A673 (cell line): ENCODE results near the gene ELL2.

Experiments used
- EZH2 ChIP-seq: fragments of 200-600 bp; sonication (generic); IDR thresholded peaks from 2 replicates; pipeline ENCODE4 v1.6.1; 2017; ENCODE audit warnings: borderline replicate concordance, low read depth, mild to moderate bottlenecking, mixed read lengths, antibody characterized with exemption, low read length; ENCODE audit not compliant: poor library complexity, severe bottlenecking
- TF ChIP-seq, protein P1 (sequence below): fragments of 300-800, 200-600 bp; sonication (generic); conservative IDR thresholded peaks from 2 replicates; pipeline ENCODE4 v1.5.1; 2017; ENCODE audit warnings: low read depth, mild to moderate bottlenecking, antibody characterized with exemption, low read length, moderate library complexity, mixed read lengths

DNA sequence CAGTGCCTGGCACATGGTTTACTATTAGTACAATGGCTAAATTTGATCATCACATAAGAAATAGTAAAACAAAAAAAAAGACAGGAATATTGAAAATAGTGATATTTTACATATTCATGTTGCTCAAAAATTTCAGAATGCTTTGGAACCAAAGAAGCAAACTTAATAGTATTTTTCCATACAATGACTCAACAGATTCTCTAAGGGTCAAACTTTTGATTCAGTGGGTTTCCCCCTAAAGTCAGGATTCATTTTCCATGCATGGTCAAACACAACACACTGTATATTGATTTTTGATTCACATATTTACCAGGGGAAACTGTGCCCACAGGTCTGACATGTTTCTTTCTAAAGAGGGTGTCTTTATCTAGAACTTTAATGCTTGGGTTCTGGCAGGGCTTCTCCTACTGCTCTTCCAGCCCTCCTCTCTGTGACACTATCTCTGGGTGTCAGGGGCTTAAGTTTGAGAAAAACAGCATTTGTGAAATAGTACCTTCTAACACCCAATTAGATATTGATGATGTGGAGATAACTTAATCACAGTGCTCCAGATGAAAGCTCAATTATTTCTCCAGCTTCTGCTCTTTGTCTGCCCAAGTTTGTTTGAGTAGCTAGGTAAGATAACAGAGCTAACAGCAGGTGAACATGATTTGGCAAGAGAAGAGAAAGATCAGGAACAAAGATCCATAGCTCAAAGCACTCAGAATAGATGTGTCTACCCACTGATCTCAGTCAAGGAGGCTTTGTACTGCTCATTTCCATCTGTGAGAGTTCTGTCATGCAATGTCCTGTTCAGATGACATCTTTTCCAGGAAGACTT is 35.5 kb upstream of the ELL2 start:
- no peak for TF ChIP-seq EZH2
- TF ChIP-seq, protein P1, sequence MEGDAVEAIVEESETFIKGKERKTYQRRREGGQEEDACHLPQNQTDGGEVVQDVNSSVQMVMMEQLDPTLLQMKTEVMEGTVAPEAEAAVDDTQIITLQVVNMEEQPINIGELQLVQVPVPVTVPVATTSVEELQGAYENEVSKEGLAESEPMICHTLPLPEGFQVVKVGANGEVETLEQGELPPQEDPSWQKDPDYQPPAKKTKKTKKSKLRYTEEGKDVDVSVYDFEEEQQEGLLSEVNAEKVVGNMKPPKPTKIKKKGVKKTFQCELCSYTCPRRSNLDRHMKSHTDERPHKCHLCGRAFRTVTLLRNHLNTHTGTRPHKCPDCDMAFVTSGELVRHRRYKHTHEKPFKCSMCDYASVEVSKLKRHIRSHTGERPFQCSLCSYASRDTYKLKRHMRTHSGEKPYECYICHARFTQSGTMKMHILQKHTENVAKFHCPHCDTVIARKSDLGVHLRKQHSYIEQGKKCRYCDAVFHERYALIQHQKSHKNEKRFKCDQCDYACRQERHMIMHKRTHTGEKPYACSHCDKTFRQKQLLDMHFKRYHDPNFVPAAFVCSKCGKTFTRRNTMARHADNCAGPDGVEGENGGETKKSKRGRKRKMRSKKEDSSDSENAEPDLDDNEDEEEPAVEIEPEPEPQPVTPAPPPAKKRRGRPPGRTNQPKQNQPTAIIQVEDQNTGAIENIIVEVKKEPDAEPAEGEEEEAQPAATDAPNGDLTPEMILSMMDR = no peak
